Naive B cell (primary cell): ENCODE results near the gene MED12L. TPM values are rescaled to one million over a fixed set of nuclear protein-coding genes. Genes with fewer than 3 reads are reported as not detected.
"Not testable (repeated sequence)": the region's sequence is repeated elsewhere in the genome, so short reads cannot be mapped to it uniquely, and the experiment has no call there.

ENCODE experiments used
- ATAC-seq, 2 donors: fragments of 150-1000 bp; cut with Tn5 transposase; 2 replicates each; pipeline ENCODE4 v1.10.0; 2021; ENCODE audit warnings: low read depth in 2 of 2, mild to moderate bottlenecking in 2 of 2, moderate library complexity in 2 of 2
- DNase-seq: peaks from one replicate; pipeline ENCODE4 v3.0.0; 2022
- H3K27ac Mint-ChIP-seq, 6 donors: one replicate each; pipeline ENCODE4 v1.8.0; 2020 to 2022; ENCODE audit warnings: mild to moderate bottlenecking in 6 of 6, mixed read lengths in 6 of 6, moderate library complexity in 5 of 6, inconsistent platforms in 2 of 6
- H3K27me3 Mint-ChIP-seq, 3 donors: one replicate each; pipeline ENCODE4 v1.8.0; 2021 to 2022; ENCODE audit warnings: mixed read lengths in 3 of 3, mild to moderate bottlenecking in 1 of 3
- H3K36me3 Mint-ChIP-seq, 2 donors: one replicate each; pipeline ENCODE4 v1.8.0; 2020 to 2022; ENCODE audit warnings: mixed read lengths in 2 of 2, inconsistent platforms in 1 of 2, mild to moderate bottlenecking in 1 of 2
- H3K4me1 Mint-ChIP-seq, 3 donors: one replicate each; pipeline ENCODE4 v1.8.0; 2020 to 2022; ENCODE audit warnings: mixed read lengths in 3 of 3, inconsistent platforms in 1 of 3, mild to moderate bottlenecking in 1 of 3, moderate library complexity in 1 of 3
- H3K4me3 Mint-ChIP-seq, 8 donors: one replicate each; pipeline ENCODE4 v1.8.0; 2020 to 2022; ENCODE audit warnings: mild to moderate bottlenecking in 8 of 8, mixed read lengths in 8 of 8, moderate library complexity in 8 of 8, inconsistent platforms in 2 of 8
- H3K9me3 Mint-ChIP-seq, 7 donors: one replicate each; pipeline ENCODE4 v1.8.0; 2020 to 2022; ENCODE audit warnings: mixed read lengths in 7 of 7, mild to moderate bottlenecking in 5 of 7, inconsistent platforms in 2 of 7, moderate library complexity in 1 of 7
- polyA plus RNA-seq, 6 donors: library from polyadenylated mRNA; unstranded; fragments of 300-500 nt; fragmentation: Illumina TruSeq; gene quantifications; one replicate each; pipeline ENCODE4 v1.2.3, GENCODE V29; 2021; ENCODE audit warnings: low read depth in 6 of 6

Gene MED12L
- polyA plus RNA-seq, 6 donors from 2014 or later = 0.22 to 0.23 TPM; not detected in 4

DNA sequence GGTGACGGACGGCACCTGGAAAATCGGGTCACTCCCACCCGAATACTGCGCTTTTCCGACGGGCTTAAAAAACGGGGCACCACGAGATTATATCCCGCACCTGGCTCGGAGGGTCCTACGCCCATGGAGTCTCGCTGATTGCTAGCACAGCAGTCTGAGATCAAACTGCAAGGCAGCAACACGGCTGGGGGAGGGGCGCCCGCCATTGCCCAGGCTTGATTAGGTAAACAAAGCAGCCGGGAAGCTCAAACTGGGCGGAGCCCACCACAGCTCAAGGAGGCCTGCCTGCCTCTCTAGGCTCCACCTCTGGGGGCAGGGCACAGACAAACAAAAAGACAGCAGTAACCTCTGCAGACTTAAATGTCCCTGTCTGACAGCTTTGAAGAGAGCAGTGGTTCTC is 156.5 kb downstream of the MED12L start:
- not testable (repeated sequence) for ATAC-seq, H3K9me3 Mint-ChIP-seq, H3K4me3 Mint-ChIP-seq, H3K36me3 Mint-ChIP-seq, H3K27me3 Mint-ChIP-seq, DNase-seq
- H3K27ac Mint-ChIP-seq = peak overlapping the region in 1 of 6 donors; percentile 93
- peaks cover 5 to 14% (median 7%) of the 10 kb centered on the region in 3 donors for H3K4me1 Mint-ChIP-seq

GRCh38 chr3:151248772-151249337 is 163.4 kb downstream of the MED12L start:
- H3K27ac Mint-ChIP-seq = peak overlapping the region in 5 of 6 donors; percentile 21 to 60 (median 43)
- no peaks in the 10 kb centered on the region for H3K27me3 Mint-ChIP-seq
- H3K9me3 Mint-ChIP-seq = peaks cover 0 to 4% (median 0%) of the 10 kb centered on the region in 7 donors

GRCh38 chr3:151256749-151257148 is 171.3 kb downstream of the MED12L start:
- Mint-ChIP-seq H3K4me3 (no peak overlapping the region), H3K27ac (peak overlapping the region in 4 of 6 donors; percentile 27 to 60 (median 43)), H3K9me3 (peaks cover 0 to 2% (median 0%) of the 10 kb centered on the region in 7 donors), H3K4me1 (peaks cover 19 to 34% (median 22%) of the 10 kb centered on the region in 3 donors), H3K27me3 (no peaks in the 10 kb centered on the region), H3K36me3 (peaks cover 8% of the 10 kb centered on the region in 2 donors)
- ATAC-seq (no peak), DNase-seq (no peak)

More at GRCh38 chr3:151248772-151249337, 163.4 kb downstream of the MED12L start:
- Mint-ChIP-seq H3K36me3 (peaks cover 12 to 23% of the 10 kb centered on the region in 2 donors), H3K4me3 (no peak overlapping the region), H3K4me1 (peaks cover 24 to 38% (median 32%) of the 10 kb centered on the region in 3 donors)
- no peak for ATAC-seq
- DNase-seq = no peak

GRCh38 chr3:151259664-151260063 is 174.2 kb downstream of the MED12L start:
- no peak for DNase-seq
- peaks cover 7 to 17% of the 10 kb centered on the region in 2 donors for H3K36me3 Mint-ChIP-seq
- peaks cover 21 to 47% (median 36%) of the 10 kb centered on the region in 3 donors for H3K4me1 Mint-ChIP-seq
- no peak for ATAC-seq
- H3K4me3 Mint-ChIP-seq = peak overlapping the region in 1 of 8 donors; percentile 55
- H3K27me3 Mint-ChIP-seq = no peaks in the 10 kb centered on the region
- H3K9me3 Mint-ChIP-seq = peaks cover 0 to 2% (median 0%) of the 10 kb centered on the region in 7 donors
- peak overlapping the region in 2 of 6 donors; percentile 29 to 60 for H3K27ac Mint-ChIP-seq

GRCh38 chr3:151262871-151263525 is 177.5 kb downstream of the MED12L start:
- H3K4me1 Mint-ChIP-seq = peaks cover 26 to 61% (median 55%) of the 10 kb centered on the region in 3 donors
- peak overlapping the region; percentile 30 to 100 (median 87) for H3K27ac Mint-ChIP-seq
- no peaks in the 10 kb centered on the region for H3K27me3 Mint-ChIP-seq
- DNase-seq = no peak
- H3K36me3 Mint-ChIP-seq = peaks cover 7 to 23% of the 10 kb centered on the region in 2 donors
- peaks cover 0 to 2% (median 0%) of the 10 kb centered on the region in 7 donors for H3K9me3 Mint-ChIP-seq
- ATAC-seq = no peak
- H3K4me3 Mint-ChIP-seq = no peak overlapping the region

GRCh38 chr3:151264605-151265004 is 179.1 kb downstream of the MED12L start:
- H3K4me1 Mint-ChIP-seq = peaks cover 35 to 69% (median 68%) of the 10 kb centered on the region in 3 donors
- H3K27me3 Mint-ChIP-seq = no peaks in the 10 kb centered on the region
- ATAC-seq = no peak
- H3K9me3 Mint-ChIP-seq = peaks cover 0 to 4% (median 0%) of the 10 kb centered on the region in 7 donors
- peaks cover 7 to 25% of the 10 kb centered on the region in 2 donors for H3K36me3 Mint-ChIP-seq
- H3K27ac Mint-ChIP-seq = peak overlapping the region; percentile 99 to 100 (median 100)
- peak overlapping the region in 7 of 8 donors; percentile 7 to 89 (median 57) for H3K4me3 Mint-ChIP-seq
- no peak for DNase-seq

DNA sequence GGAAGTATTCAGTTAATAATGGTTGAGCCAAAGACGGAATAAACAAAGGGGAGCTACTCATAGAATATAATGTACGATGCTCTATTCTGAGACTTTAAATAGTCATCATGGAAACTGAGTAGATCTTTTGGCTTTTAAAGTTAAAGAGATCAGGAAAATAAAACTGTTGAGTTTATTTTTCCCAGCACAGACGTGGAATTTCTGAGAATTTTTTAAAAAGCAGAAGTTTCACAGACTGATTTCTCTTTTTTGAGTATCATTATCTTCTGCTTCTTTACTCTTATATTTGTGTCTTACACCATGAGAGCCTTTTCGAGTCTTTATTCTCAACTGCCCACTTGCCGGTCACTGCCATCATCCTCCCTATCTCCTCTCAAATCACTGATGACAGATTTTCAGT is 179.7 kb downstream of the MED12L start:
- H3K36me3 Mint-ChIP-seq = peaks cover 13 to 30% of the 10 kb centered on the region in 2 donors
- H3K4me3 Mint-ChIP-seq = peak overlapping the region in 7 of 8 donors; percentile 57 to 89 (median 79)
- H3K4me1 Mint-ChIP-seq = peaks cover 37 to 71% (median 69%) of the 10 kb centered on the region in 3 donors
- no peak for ATAC-seq
- no peaks in the 10 kb centered on the region for H3K27me3 Mint-ChIP-seq
- DNase-seq = no peak
- H3K27ac Mint-ChIP-seq = peak overlapping the region; percentile 99 to 100 (median 100)
- peaks cover 0 to 4% (median 0%) of the 10 kb centered on the region in 7 donors for H3K9me3 Mint-ChIP-seq

DNA sequence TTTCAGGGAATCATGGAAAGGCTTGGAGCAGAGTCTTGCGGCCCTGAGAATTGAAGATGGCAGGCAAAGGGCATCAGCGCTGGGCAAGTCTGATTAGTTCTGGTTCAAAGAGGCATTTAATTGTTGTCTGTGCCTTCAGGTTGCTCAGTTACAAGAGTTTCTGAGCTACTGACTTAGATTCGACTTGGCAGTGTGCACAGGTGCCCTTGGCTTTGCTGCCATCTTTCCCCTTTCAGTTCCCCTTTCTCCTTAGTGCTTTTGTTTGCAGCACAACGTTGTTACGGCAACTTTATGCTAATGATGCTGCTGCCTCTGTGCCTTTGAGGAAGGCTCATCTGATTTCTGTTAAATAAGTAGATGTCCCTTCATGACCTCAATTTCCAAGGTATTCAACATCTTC is 180.4 kb downstream of the MED12L start:
- Mint-ChIP-seq H3K4me1 (peaks cover 41 to 77% (median 74%) of the 10 kb centered on the region in 3 donors), H3K36me3 (peaks cover 9 to 27% of the 10 kb centered on the region in 2 donors), H3K27me3 (no peaks in the 10 kb centered on the region), H3K27ac (peak overlapping the region; percentile 99 to 100 (median 100)), H3K9me3 (peaks cover 0 to 4% (median 0%) of the 10 kb centered on the region in 7 donors), H3K4me3 (peak overlapping the region; percentile 5 to 89 (median 79))
- ATAC-seq (peak; percentile 95 to 96), DNase-seq (peak; percentile 93)

DNA sequence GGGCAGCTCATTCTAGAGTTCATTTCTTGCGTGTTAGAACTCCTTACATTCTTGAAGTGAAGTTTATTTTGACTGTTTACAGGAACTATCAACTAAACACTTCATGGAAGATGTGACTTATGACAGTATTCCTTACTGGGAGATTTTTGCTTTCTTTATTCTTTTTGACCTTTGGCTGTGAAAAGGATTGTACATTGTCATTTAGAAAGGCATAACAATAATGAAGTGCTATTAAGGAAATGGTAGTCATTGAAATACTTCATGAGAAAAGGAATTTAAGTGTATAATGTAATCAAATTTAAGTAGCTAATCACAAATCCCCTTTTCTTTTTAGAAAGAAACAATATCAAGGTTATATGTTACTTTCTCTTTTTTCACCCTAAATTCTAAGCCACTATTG is 181.6 kb downstream of the MED12L start:
- no peak for DNase-seq
- Mint-ChIP-seq H3K36me3 (peaks cover 10 to 24% of the 10 kb centered on the region in 2 donors), H3K27me3 (no peaks in the 10 kb centered on the region), H3K4me1 (peaks cover 46 to 85% (median 81%) of the 10 kb centered on the region in 3 donors), H3K4me3 (peak overlapping the region in 2 of 8 donors; percentile 20 to 79), H3K9me3 (peaks cover 0 to 4% (median 0%) of the 10 kb centered on the region in 7 donors), H3K27ac (peak overlapping the region; percentile 99 to 100 (median 100))
- no peak for ATAC-seq

- no peaks in the 10 kb centered on the region for H3K27me3 Mint-ChIP-seq
- peaks cover 52 to 90% (median 83%) of the 10 kb centered on the region in 3 donors for H3K4me1 Mint-ChIP-seq
- H3K27ac Mint-ChIP-seq = peak overlapping the region; percentile 94 to 100 (median 98)
- peak overlapping the region; percentile 41 to 90 (median 78) for H3K4me3 Mint-ChIP-seq
- DNase-seq (peak; percentile 51), ATAC-seq (no peak)
- peaks cover 16 to 17% of the 10 kb centered on the region in 2 donors for H3K36me3 Mint-ChIP-seq
- H3K9me3 Mint-ChIP-seq = peaks cover 0 to 4% (median 0%) of the 10 kb centered on the region in 7 donors
Measured at GRCh38 chr3:151268267-151269235, 183.1 kb downstream of the MED12L start.

- H3K27me3 Mint-ChIP-seq = no peaks in the 10 kb centered on the region
- H3K4me3 Mint-ChIP-seq = peak overlapping the region in 7 of 8 donors; percentile 4 to 85 (median 22)
Measured at GRCh38 chr3:151269631-151270030, 184.2 kb downstream of the MED12L start.

GRCh38 chr3:151275091-151275490 is 189.6 kb downstream of the MED12L start:
- H3K4me1 Mint-ChIP-seq = peaks cover 63 to 95% (median 71%) of the 10 kb centered on the region in 3 donors
- peaks cover 8 to 16% of the 10 kb centered on the region in 2 donors for H3K36me3 Mint-ChIP-seq
- H3K27me3 Mint-ChIP-seq = no peaks in the 10 kb centered on the region
- ATAC-seq = no peak
- H3K9me3 Mint-ChIP-seq = no peaks in the 10 kb centered on the region
- DNase-seq = peak; percentile 39
- H3K27ac Mint-ChIP-seq = peak overlapping the region; percentile 98 to 100 (median 99)
- H3K4me3 Mint-ChIP-seq = peak overlapping the region; percentile 58 to 96 (median 88)

More at GRCh38 chr3:151269631-151270030, 184.2 kb downstream of the MED12L start:
- ATAC-seq (no peak), DNase-seq (no peak)
- Mint-ChIP-seq H3K27ac (peak overlapping the region; percentile 68 to 100 (median 96)), H3K4me1 (peaks cover 58 to 93% (median 85%) of the 10 kb centered on the region in 3 donors), H3K9me3 (peaks cover 0 to 4% (median 0%) of the 10 kb centered on the region in 7 donors), H3K36me3 (peaks cover 16 to 22% of the 10 kb centered on the region in 2 donors)
